K562 (cell line): ENCODE measurements around the gene PPOX. TPM values are rescaled to one million over a fixed set of nuclear protein-coding genes. Genes with fewer than 3 reads are reported as not detected.

ENCODE experiments used
- ATAC-seq: fragments of 200-7000 bp; cut with Tn5 transposase; 3 replicates; pipeline ENCODE4 v1.9.1; 2020; ENCODE audit warnings: moderate library complexity
- BruUV-seq: library from RNA; stranded (reverse); fragments of 400-500 nt; replicated peaks from 2 replicates; lab custom pipeline; 2021; lab: Mats Ljungman, UMichigan
- CTCF ChIA-PET: fragments of 300-600 bp; formaldehyde crosslinking; extraction: SDS; loops from one replicate; lab custom pipeline; 2021; ENCODE audit warnings: low intra/inter-chr PET ratio; lab: Yijun Ruan, JAX
- POLR2A ChIA-PET: fragments of 300-600, 350-650 bp; sonication (Branson Sonifier 250); formaldehyde crosslinking; extraction: SDS; loops from one replicate; lab custom pipeline; 2021; ENCODE audit warnings: antibody characterized with exemption, inconsistent platforms; lab: Yijun Ruan, JAX
- DNase-seq, 4 experiments: peaks; one replicate each; pipeline versions ENCODE4 v3.0.0 to v3.0.0-alpha.2; 2011 to 2018; ENCODE audit warnings: low spot score in 3 of 4, mixed read lengths in 3 of 4; ENCODE audit errors: extremely low read depth in 1 of 4
- FAIRE-seq: peaks from 2 replicates; lab custom pipeline; 2011; peaks lifted over from hg19 to GRCh38; lab: Jason Lieb, UNC
- H2AFZ ChIP-seq: 2 replicates; pipeline ENCODE4 v1.6.0; 2011; ENCODE audit warnings: low read depth, low read length, control low read depth, inconsistent platforms
- H3K27ac ChIP-seq: fragments of 200-600 bp; 3 replicates; pipeline ENCODE4 v1.8.0; 2011; ENCODE audit warnings: low read depth, mild to moderate bottlenecking, control low read depth, inconsistent platforms, low read length, moderate library complexity, mixed read lengths; ENCODE audit errors: extremely low read depth
- H3K27me3 ChIP-seq, 2 experiments: fragments of 300-600 bp in 1 of 2; 2 replicates in 1 of 2; 3 replicates in 1 of 2; pipeline versions ENCODE4 v1.6.0 to v1.8.0; 2011; ENCODE audit warnings: inconsistent platforms in 2 of 2, low read length in 2 of 2, mild to moderate bottlenecking in 1 of 2, mixed read lengths in 1 of 2, moderate library complexity in 1 of 2; ENCODE audit not compliant: control insufficient read depth in 2 of 2, insufficient read depth in 2 of 2
- H3K36me3 ChIP-seq: fragments of 300-600 bp; 3 replicates; pipeline ENCODE4 v1.8.0; 2011; ENCODE audit warnings: mild to moderate bottlenecking, low read length, inconsistent platforms; ENCODE audit not compliant: control insufficient read depth, insufficient read depth
- H3K4me1 ChIP-seq, 2 experiments: fragments of 200-600 bp in 1 of 2; replicated peaks in 1 of 2; 2 replicates in 1 of 2; 3 replicates in 1 of 2; pipeline versions ENCODE4 v1.5.1 to v1.8.0; 2011; ENCODE audit warnings: inconsistent platforms in 2 of 2, low read length in 2 of 2, mild to moderate bottlenecking in 1 of 2, mixed read lengths in 1 of 2, moderate library complexity in 1 of 2; ENCODE audit not compliant: control insufficient read depth in 2 of 2, insufficient read depth in 2 of 2
- H3K4me2 ChIP-seq: 2 replicates; pipeline ENCODE4 v1.6.1; 2011; ENCODE audit warnings: low read length, control low read depth, inconsistent platforms, mixed read lengths; ENCODE audit not compliant: insufficient read depth
- H3K4me3 ChIP-seq: fragments of 200-600 bp; sonication (generic), shearing (Covaris generic); 2 replicates; pipeline ENCODE4 v1.5.1; 2016; ENCODE audit warnings: control low read depth, inconsistent platforms
- H3K79me2 ChIP-seq: fragments of 200-600 bp; 3 replicates; pipeline ENCODE4 v1.8.0; 2011; ENCODE audit warnings: low read length, inconsistent platforms; ENCODE audit not compliant: control insufficient read depth, insufficient read depth
- H3K9ac ChIP-seq, 2 experiments: 2 replicates each; pipeline versions ENCODE4 v1.6.0 to v1.6.1; 2011; ENCODE audit warnings: low read depth in 2 of 2, low read length in 2 of 2, control low read depth in 1 of 2, inconsistent platforms in 1 of 2, mild to moderate bottlenecking in 1 of 2, mixed read lengths in 1 of 2; ENCODE audit not compliant: insufficient read depth in 1 of 2
- H3K9me1 ChIP-seq: one replicate; pipeline ENCODE4 v1.6.0; 2011; ENCODE audit warnings: inconsistent platforms, mild to moderate bottlenecking, low read length, moderate library complexity; ENCODE audit not compliant: control insufficient read depth, insufficient read depth
- H3K9me3 ChIP-seq: replicated peaks from 2 replicates; pipeline ENCODE4 v1.5.1; 2011; ENCODE audit warnings: low read depth, low read length, inconsistent platforms; ENCODE audit not compliant: control insufficient read depth, insufficient read depth
- H4K20me1 ChIP-seq: replicated peaks from 2 replicates; pipeline ENCODE4 v1.6.1; 2011; ENCODE audit warnings: low read length, inconsistent platforms, mixed read lengths; ENCODE audit not compliant: control insufficient read depth, insufficient read depth
- ARID3B ChIP-seq: fragments of 250-450 bp; sonication (Bioruptor Pico); IDR thresholded peaks from 2 replicates; pipeline ENCODE4 v1.4.0; 2020; ENCODE audit warnings: borderline replicate concordance
- E4F1 ChIP-seq: fragments of 250-450 bp; sonication (Bioruptor Pico); IDR thresholded peaks from 2 replicates; pipeline ENCODE4 v1.5.0; 2021; ENCODE audit warnings: mild to moderate bottlenecking, borderline replicate concordance
- HDAC8 ChIP-seq: fragments of 450-650 bp; IDR thresholded peaks from 2 replicates; pipeline ENCODE4 v1.6.1; 2016; ENCODE audit warnings: mild to moderate bottlenecking, missing genetic modification characterization, moderate library complexity, missing compliant biosample characterization
- POLR2AphosphoS5 ChIP-seq: IDR thresholded peaks from 2 replicates; pipeline ENCODE4 v1.6.1; 2011; ENCODE audit warnings: mild to moderate bottlenecking, low read depth, low read length, moderate library complexity; ENCODE audit not compliant: control insufficient read depth, insufficient read depth
- POLR2B ChIP-seq: fragments of 450-650 bp; IDR thresholded peaks from 2 replicates; pipeline ENCODE4 v1.6.1; 2018; ENCODE audit warnings: low read depth; ENCODE audit not compliant: partially characterized antibody
- PYGO2 ChIP-seq: fragments of 450-650 bp; IDR thresholded peaks from 2 replicates; pipeline ENCODE4 v1.6.1; 2016; ENCODE audit warnings: mild to moderate bottlenecking, missing genetic modification characterization, moderate library complexity, missing compliant biosample characterization
- RBM34 ChIP-seq: fragments of 200-400 bp; formaldehyde crosslinking; IDR thresholded peaks from 2 replicates; pipeline ENCODE4 v1.6.1; 2018; ENCODE audit warnings: low read length, borderline replicate concordance; ENCODE audit not compliant: insufficient read depth
- SIN3B ChIP-seq: fragments of 450-650 bp; IDR thresholded peaks from 2 replicates; pipeline ENCODE4 v1.6.1; 2017; ENCODE audit warnings: low read depth, mild to moderate bottlenecking, moderate library complexity
- SMARCA4 ChIP-seq: fragments of 450-650 bp; IDR thresholded peaks from 2 replicates; pipeline ENCODE4 v1.6.1; 2016
- SMARCC2 ChIP-seq: fragments of 450-650 bp; IDR thresholded peaks from 2 replicates; pipeline ENCODE4 v1.6.1; 2017; ENCODE audit warnings: antibody characterized with exemption, moderate library complexity, mild to moderate bottlenecking, low read depth
- TFAM ChIP-seq: fragments of 250-450 bp; sonication (Bioruptor Pico); conservative IDR thresholded peaks from 2 replicates; pipeline ENCODE4 v1.5.0; 2021; ENCODE audit warnings: mild to moderate bottlenecking, moderate library complexity
- ZFP91 ChIP-seq: sonication (generic); formaldehyde crosslinking; IDR thresholded peaks from 2 replicates; pipeline ENCODE4 v1.8.0; 2022; ENCODE audit warnings: mild to moderate bottlenecking, missing genetic modification reagents
- ZNF324 ChIP-seq: fragments of 250-450 bp; sonication (Bioruptor Pico); IDR thresholded peaks from 2 replicates; pipeline ENCODE4 v1.4.0; 2020; ENCODE audit warnings: mild to moderate bottlenecking
- ZNF57 ChIP-seq: fragments of 450-650 bp; formaldehyde crosslinking; IDR thresholded peaks from 2 replicates; pipeline ENCODE4 v1.4.0; 2020; ENCODE audit warnings: mild to moderate bottlenecking, moderate library complexity
- WGBS: fragments of 100-300 bp; shearing (Covaris generic); methylation state at CpG from one replicate; pipeline ENCODE4 v1.1.6; 2016; ENCODE audit warnings: low coverage, mixed read lengths; ENCODE audit not compliant: insufficient coverage; ENCODE audit errors: missing lambda C conversion rate; 5-methylcytosine and 5-hydroxymethylcytosine counted together
- in situ Hi-C: fragments of 300-500 bp; cut with MboI; formaldehyde crosslinking; loops from 4 replicates; pipeline ENCODE4 v1.15.0; 2018; ENCODE audit warnings: inconsistent platforms, mixed read lengths
- intact Hi-C: fragments of 100-400 bp; cut with micrococcal nuclease; formaldehyde crosslinking; loops from 2 replicates; pipeline ENCODE4 v1.14.2; 2022
- polyA plus RNA-seq, 8 experiments: library from polyadenylated mRNA; depleted of rRNA in 4 of 8; stranded (reverse) in 5 of 8; unstranded in 3 of 8; fragments of >200 nt; fragmentation: Nextera tagmentation in 2 of 8; fragmentation: Illumina TruSeq in 1 of 8; extraction: Ambion mirVana in 2 of 8; extraction: Trizol in 1 of 8; gene quantifications; 2 replicates each; pipeline versions ENCODE4 v1.2.1 to v1.2.3, GENCODE V29; 2011 to 2014; ENCODE audit warnings: inconsistent platforms in 1 of 8, missing spikeins in 1 of 8
- total RNA-seq, 7 experiments: library from RNA; depleted of rRNA in 6 of 7; stranded (reverse); fragments of >200 nt in 6 of 7; fragmentation: Illumina TruSeq in 2 of 7; extraction: Trizol in 2 of 7; gene quantifications; 2 replicates each; pipeline versions ENCODE4 v1.2.1 to v1.2.3, GENCODE V29; 2011 to 2021; ENCODE audit warnings: low replicate concordance in 1 of 7
- TF ChIP-seq, protein P1 (sequence below): sonication (generic); formaldehyde crosslinking; IDR thresholded peaks from 2 replicates; pipeline ENCODE4 v1.8.0; 2022; ENCODE audit warnings: missing genetic modification reagents, mild to moderate bottlenecking, borderline replicate concordance

PPOX gene
- total and polyA plus RNA-seq, 9 of the 15 experiments (the other 6 are each of a cell fraction or from before 2014, with no cell fraction given) = 17.0 to 57.1 (median 38.9) TPM

- no TSS peak for BruUV-seq
- 96% methylated on average over 7 of the region's 7 CpGs for WGBS
- in situ Hi-C loops = no loop called here
- no peak overlapping the region for H3K4me3 ChIP-seq
- intact Hi-C loops = no loop called here
- H3K9me1 ChIP-seq = no peaks in the 10 kb centered on the region
- no peak overlapping the region for H3K4me2 ChIP-seq
- H2AFZ ChIP-seq = no peak overlapping the region
- peaks cover 52 to 59% of the 10 kb centered on the region in 2 experiments for H3K4me1 ChIP-seq
- no peak overlapping the region for H3K9ac ChIP-seq
- CTCF ChIA-PET = interaction anchor here (0.5 kb wide), 1 partner anchor 177 kb away, joined by 3 read pairs; no protein-coding TSS in a partner anchor
- no peak for DNase-seq
- H3K36me3 ChIP-seq = no peaks in the 10 kb centered on the region
- H4K20me1 ChIP-seq = no peaks in the 10 kb centered on the region
- no peak for FAIRE-seq
- ATAC-seq = no peak
- POLR2A ChIA-PET = no interaction called here
- no peak overlapping the region for H3K27ac ChIP-seq
- H3K9me3 ChIP-seq = no peaks in the 10 kb centered on the region
- H3K79me2 ChIP-seq = no peaks in the 10 kb centered on the region
- no peaks in the 10 kb centered on the region for H3K27me3 ChIP-seq
- TF ChIP-seq ARID3B (no peak), SMARCC2 (no peak), ZNF324 (CRISPR knock-in tag) (no peak), POLR2B (no peak), ZNF57 (CRISPR knock-in tag) (no peak), TFAM (CRISPR knock-in tag) (no peak), POLR2AphosphoS5 (no peak), RBM34 (no peak), ZFP91 (CRISPR knock-in tag) (no peak), HDAC8 (no peak), PYGO2 (tag) (no peak), E4F1 (CRISPR knock-in tag) (no peak), SIN3B (no peak), SMARCA4 (no peak)
- TF ChIP-seq, protein P1, sequence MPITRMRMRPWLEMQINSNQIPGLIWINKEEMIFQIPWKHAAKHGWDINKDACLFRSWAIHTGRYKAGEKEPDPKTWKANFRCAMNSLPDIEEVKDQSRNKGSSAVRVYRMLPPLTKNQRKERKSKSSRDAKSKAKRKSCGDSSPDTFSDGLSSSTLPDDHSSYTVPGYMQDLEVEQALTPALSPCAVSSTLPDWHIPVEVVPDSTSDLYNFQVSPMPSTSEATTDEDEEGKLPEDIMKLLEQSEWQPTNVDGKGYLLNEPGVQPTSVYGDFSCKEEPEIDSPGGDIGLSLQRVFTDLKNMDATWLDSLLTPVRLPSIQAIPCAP (CRISPR knock-in tag) = no peak
Observed at GRCh38 chr1:161196111-161196510, 29.9 kb downstream of the PPOX start.
